Activated T-cell treated with anti-CD3 and anti-CD28 coated beads for 24 hours (primary cell): ENCODE data around the gene EID1.
"Not testable (repeated sequence)": the region's sequence is repeated elsewhere in the genome, so short reads cannot be mapped to it uniquely, and the experiment has no call there.

Experiments
- DNase-seq: peaks from one replicate; pipeline ENCODE4 v3.0.0-alpha.2; 2020; ENCODE audit warnings: low read depth

The EID1 gene

GRCh38 chr15:48877630-48878595 is at the start of gene EID1:
Gene EID1 (plus strand): TSS chr15:48878134. CDS start chr15:48878177, 43 bp downstream.
- peak; percentile 92 for DNase-seq

GRCh38 chr15:48828471-48828870 is 49.5 kb upstream of the EID1 start:
- DNase-seq, result no peak

GRCh38 chr15:48828906-48829305 is 49.0 kb upstream of the EID1 start:
- DNase-seq, result no peak

- no peak for DNase-seq
Observed at GRCh38 chr15:48832648-48833047, 45.3 kb upstream of the EID1 start.

GRCh38 chr15:48833526-48834239 is 44.3 kb upstream of the EID1 start:
- no peak for DNase-seq

- no peak for DNase-seq
Observed at GRCh38 chr15:48834756-48835155, 43.2 kb upstream of the EID1 start.

GRCh38 chr15:48842501-48842900 is 35.4 kb upstream of the EID1 start:
- no peak for DNase-seq

GRCh38 chr15:48845123-48845522 is 32.8 kb upstream of the EID1 start:
- no peak for DNase-seq

GRCh38 chr15:48850648-48851047 is 27.3 kb upstream of the EID1 start:
- no peak for DNase-seq

- DNase-seq, result no peak
Observed at GRCh38 chr15:48851956-48852355, 26.0 kb upstream of the EID1 start.

GRCh38 chr15:48854434-48854833 is 23.5 kb upstream of the EID1 start:
- not testable (repeated sequence) for DNase-seq

GRCh38 chr15:48855501-48856440 is 22.2 kb upstream of the EID1 start:
- no peak for DNase-seq

- DNase-seq, result no peak
Observed at GRCh38 chr15:48856942-48857341, 21.0 kb upstream of the EID1 start.

- DNase-seq, result no peak
Observed at GRCh38 chr15:48858401-48858800, 19.5 kb upstream of the EID1 start.

- no peak for DNase-seq
Observed at GRCh38 chr15:48859426-48859825, 18.5 kb upstream of the EID1 start.

- DNase-seq, result peak; percentile 27
Observed at GRCh38 chr15:48861813-48862431, 16.0 kb upstream of the EID1 start.

GRCh38 chr15:48862705-48863104 is 15.2 kb upstream of the EID1 start:
- DNase-seq, result no peak

- DNase-seq, result no peak
Observed at GRCh38 chr15:48865370-48866079, 12.4 kb upstream of the EID1 start.

GRCh38 chr15:48866141-48866563 is 11.8 kb upstream of the EID1 start:
- DNase-seq, result no peak

- DNase-seq, result no peak
Observed at GRCh38 chr15:48868023-48868422, 9.9 kb upstream of the EID1 start.

GRCh38 chr15:48868536-48868935 is 9.4 kb upstream of the EID1 start:
- no peak for DNase-seq
